ENCODE data around the gene DNER. TPM values are rescaled to one million over a fixed set of nuclear protein-coding genes. Genes with fewer than 3 reads are reported as not detected.

The DNER gene
- total and polyA plus RNA-seq, 4 donors, result 0.01 TPM; not detected in 3

DNA sequence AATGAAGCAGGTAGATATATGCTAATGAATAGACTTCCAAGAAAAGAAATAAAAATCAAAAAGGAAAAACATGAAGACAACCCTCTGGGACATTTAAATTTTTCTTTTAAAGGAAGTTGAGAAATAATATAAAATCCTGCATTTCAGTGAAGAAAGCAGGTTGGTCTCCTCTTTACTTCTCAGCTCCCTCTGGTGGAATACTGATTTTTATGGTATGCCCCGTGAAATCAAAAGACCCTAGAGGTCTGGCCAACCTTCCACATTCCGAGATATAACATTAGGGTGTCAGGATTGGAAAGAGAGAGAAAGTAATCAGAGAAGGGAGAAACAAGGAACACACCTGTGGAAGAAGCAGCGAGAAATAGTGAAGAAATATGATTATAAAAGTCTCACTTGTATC lies 72.7 kb downstream of the DNER start:
- no peaks in the 10 kb centered on the region for H3K9me3 ChIP-seq (ENCODE audit: control insufficient read depth in 4 of 4, low read length in 3 of 4)
- WGBS, result 71% methylated on average over 3 of the region's 3 CpGs
- H3K36me3 ChIP-seq (ENCODE audit: control insufficient read depth in 4 of 4, insufficient read depth in 3 of 4, low read depth in 1 of 4, low read length in 3 of 4), result no peaks in the 10 kb centered on the region
- H3K27me3 ChIP-seq (ENCODE audit: control insufficient read depth in 4 of 4, insufficient read depth in 4 of 4, low read length in 3 of 4), result no peaks in the 10 kb centered on the region
- H3K4me3 ChIP-seq (ENCODE audit: low read depth in 1 of 3, low read length in 3 of 3), result no peak overlapping the region
- no peak overlapping the region for H3K9ac ChIP-seq (ENCODE audit: low read depth in 1 of 2, low read length in 2 of 2)
- TF ChIP-seq FOXA2 (IDR thresholded peaks at IDR 0.05), result no peak
- TF ChIP-seq, protein P1, sequence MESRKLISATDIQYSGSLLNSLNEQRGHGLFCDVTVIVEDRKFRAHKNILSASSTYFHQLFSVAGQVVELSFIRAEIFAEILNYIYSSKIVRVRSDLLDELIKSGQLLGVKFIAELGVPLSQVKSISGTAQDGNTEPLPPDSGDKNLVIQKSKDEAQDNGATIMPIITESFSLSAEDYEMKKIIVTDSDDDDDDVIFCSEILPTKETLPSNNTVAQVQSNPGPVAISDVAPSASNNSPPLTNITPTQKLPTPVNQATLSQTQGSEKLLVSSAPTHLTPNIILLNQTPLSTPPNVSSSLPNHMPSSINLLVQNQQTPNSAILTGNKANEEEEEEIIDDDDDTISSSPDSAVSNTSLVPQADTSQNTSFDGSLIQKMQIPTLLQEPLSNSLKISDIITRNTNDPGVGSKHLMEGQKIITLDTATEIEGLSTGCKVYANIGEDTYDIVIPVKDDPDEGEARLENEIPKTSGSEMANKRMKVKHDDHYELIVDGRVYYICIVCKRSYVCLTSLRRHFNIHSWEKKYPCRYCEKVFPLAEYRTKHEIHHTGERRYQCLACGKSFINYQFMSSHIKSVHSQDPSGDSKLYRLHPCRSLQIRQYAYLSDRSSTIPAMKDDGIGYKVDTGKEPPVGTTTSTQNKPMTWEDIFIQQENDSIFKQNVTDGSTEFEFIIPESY (IDR thresholded peaks at IDR 0.05), result no peak
- TF ChIP-seq, protein P2, sequence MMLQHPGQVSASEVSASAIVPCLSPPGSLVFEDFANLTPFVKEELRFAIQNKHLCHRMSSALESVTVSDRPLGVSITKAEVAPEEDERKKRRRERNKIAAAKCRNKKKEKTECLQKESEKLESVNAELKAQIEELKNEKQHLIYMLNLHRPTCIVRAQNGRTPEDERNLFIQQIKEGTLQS (IDR thresholded peaks at IDR 0.05), result no peak
- no peaks in the 10 kb centered on the region for H3K4me1 ChIP-seq (ENCODE audit: control insufficient read depth in 4 of 4, insufficient read depth in 4 of 4, low read length in 3 of 4)
- no peak for DNase-seq (ENCODE audit: low spot score)
- H3K27ac ChIP-seq (ENCODE audit: low read depth in 1 of 2, low read length in 2 of 2), result no peak overlapping the region

DNA sequence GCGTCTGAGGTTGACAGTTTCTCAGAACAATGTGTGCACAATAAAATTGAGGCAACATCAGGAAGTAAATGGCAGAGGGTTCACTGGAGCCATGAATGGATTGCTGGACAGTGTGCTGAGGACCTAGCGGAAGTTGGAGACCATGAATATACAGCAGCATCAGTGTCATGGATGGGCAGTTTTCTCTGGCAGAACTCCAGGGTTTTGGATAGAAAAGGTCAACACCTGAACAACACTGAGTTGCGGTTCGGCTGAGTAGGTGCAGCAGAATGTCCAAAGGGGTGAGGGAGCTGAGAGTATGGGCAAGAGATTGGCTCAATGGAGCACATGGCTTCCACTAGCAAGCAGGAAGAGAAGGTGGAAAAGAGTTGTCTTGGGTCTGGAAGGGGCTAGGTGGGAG lies 73.7 kb downstream of the DNER start:
- no peak for TF ChIP-seq HNF4G (IDR thresholded peaks at IDR 0.05)
- no peak for TF ChIP-seq SP1 (IDR thresholded peaks at IDR 0.05)
- no peak for TF ChIP-seq TAF1 (conservative IDR thresholded peaks at IDR 0.05)
- TF ChIP-seq YY1 (IDR thresholded peaks at IDR 0.05), result no peak
- TF ChIP-seq, protein P1 (IDR thresholded peaks at IDR 0.05), result no peak
- H3K27me3 ChIP-seq (ENCODE audit: control insufficient read depth in 4 of 4, insufficient read depth in 4 of 4, low read length in 3 of 4), result no peaks in the 10 kb centered on the region
- H3K36me3 ChIP-seq (ENCODE audit: control insufficient read depth in 4 of 4, insufficient read depth in 3 of 4, low read depth in 1 of 4, low read length in 3 of 4), result no peaks in the 10 kb centered on the region
- no peak overlapping the region for H3K27ac ChIP-seq (ENCODE audit: low read depth in 1 of 2, low read length in 2 of 2)
- no peak for DNase-seq (ENCODE audit: low spot score)
- H3K4me3 ChIP-seq (ENCODE audit: low read depth in 1 of 3, low read length in 3 of 3), result no peak overlapping the region
- H3K4me1 ChIP-seq (ENCODE audit: control insufficient read depth in 4 of 4, insufficient read depth in 4 of 4, low read length in 3 of 4), result no peaks in the 10 kb centered on the region
- H3K9me3 ChIP-seq (ENCODE audit: control insufficient read depth in 4 of 4, low read length in 3 of 4), result no peaks in the 10 kb centered on the region
- no peak overlapping the region for H3K9ac ChIP-seq (ENCODE audit: low read depth in 1 of 2, low read length in 2 of 2)
- WGBS, result 94% methylated on average over 4 of the region's 4 CpGs

DNA sequence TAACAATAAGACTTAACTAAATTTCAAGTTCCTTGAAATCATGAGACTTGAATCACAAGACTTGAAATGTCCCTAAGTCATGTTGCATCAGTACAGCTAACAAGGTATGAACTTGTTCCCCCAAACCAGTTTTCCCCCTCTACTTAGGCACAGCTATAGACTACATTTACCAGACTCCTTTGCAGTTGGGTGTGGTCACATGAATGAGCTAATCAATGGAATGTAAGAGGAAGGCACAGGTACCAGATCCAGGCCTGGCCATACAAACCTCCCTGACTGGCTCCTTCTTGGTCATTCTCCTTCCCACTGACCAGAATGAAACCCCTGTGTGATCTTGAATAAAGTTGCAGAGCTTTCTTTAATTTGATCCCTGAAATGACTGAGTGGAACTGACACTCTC lies 77.8 kb downstream of the DNER start:
- no peak overlapping the region for H3K9ac ChIP-seq (ENCODE audit: low read depth in 1 of 2, low read length in 2 of 2)
- H3K27ac ChIP-seq (ENCODE audit: low read depth in 1 of 2, low read length in 2 of 2), result no peak overlapping the region
- no peaks in the 10 kb centered on the region for H3K9me3 ChIP-seq (ENCODE audit: control insufficient read depth in 4 of 4, low read length in 3 of 4)
- H3K4me1 ChIP-seq (ENCODE audit: control insufficient read depth in 4 of 4, insufficient read depth in 4 of 4, low read length in 3 of 4), result no peaks in the 10 kb centered on the region
- no peak for DNase-seq (ENCODE audit: low spot score)
- TF ChIP-seq FOXA2 (IDR thresholded peaks at IDR 0.05), result no peak
- TF ChIP-seq, protein P3, sequence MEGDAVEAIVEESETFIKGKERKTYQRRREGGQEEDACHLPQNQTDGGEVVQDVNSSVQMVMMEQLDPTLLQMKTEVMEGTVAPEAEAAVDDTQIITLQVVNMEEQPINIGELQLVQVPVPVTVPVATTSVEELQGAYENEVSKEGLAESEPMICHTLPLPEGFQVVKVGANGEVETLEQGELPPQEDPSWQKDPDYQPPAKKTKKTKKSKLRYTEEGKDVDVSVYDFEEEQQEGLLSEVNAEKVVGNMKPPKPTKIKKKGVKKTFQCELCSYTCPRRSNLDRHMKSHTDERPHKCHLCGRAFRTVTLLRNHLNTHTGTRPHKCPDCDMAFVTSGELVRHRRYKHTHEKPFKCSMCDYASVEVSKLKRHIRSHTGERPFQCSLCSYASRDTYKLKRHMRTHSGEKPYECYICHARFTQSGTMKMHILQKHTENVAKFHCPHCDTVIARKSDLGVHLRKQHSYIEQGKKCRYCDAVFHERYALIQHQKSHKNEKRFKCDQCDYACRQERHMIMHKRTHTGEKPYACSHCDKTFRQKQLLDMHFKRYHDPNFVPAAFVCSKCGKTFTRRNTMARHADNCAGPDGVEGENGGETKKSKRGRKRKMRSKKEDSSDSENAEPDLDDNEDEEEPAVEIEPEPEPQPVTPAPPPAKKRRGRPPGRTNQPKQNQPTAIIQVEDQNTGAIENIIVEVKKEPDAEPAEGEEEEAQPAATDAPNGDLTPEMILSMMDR (IDR thresholded peaks at IDR 0.05; ENCODE audit: low read depth, low read length, missing input control), result no peak
- no peak for TF ChIP-seq RAD21 (IDR thresholded peaks at IDR 0.05)
- TF ChIP-seq FOXA1 (IDR thresholded peaks at IDR 0.05), result no peak
- TF ChIP-seq, protein P4, sequence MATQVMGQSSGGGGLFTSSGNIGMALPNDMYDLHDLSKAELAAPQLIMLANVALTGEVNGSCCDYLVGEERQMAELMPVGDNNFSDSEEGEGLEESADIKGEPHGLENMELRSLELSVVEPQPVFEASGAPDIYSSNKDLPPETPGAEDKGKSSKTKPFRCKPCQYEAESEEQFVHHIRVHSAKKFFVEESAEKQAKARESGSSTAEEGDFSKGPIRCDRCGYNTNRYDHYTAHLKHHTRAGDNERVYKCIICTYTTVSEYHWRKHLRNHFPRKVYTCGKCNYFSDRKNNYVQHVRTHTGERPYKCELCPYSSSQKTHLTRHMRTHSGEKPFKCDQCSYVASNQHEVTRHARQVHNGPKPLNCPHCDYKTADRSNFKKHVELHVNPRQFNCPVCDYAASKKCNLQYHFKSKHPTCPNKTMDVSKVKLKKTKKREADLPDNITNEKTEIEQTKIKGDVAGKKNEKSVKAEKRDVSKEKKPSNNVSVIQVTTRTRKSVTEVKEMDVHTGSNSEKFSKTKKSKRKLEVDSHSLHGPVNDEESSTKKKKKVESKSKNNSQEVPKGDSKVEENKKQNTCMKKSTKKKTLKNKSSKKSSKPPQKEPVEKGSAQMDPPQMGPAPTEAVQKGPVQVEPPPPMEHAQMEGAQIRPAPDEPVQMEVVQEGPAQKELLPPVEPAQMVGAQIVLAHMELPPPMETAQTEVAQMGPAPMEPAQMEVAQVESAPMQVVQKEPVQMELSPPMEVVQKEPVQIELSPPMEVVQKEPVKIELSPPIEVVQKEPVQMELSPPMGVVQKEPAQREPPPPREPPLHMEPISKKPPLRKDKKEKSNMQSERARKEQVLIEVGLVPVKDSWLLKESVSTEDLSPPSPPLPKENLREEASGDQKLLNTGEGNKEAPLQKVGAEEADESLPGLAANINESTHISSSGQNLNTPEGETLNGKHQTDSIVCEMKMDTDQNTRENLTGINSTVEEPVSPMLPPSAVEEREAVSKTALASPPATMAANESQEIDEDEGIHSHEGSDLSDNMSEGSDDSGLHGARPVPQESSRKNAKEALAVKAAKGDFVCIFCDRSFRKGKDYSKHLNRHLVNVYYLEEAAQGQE (IDR thresholded peaks at IDR 0.05), result no peak
- H3K4me3 ChIP-seq (ENCODE audit: low read depth in 1 of 3, low read length in 3 of 3), result no peak overlapping the region
- H3K36me3 ChIP-seq (ENCODE audit: control insufficient read depth in 4 of 4, insufficient read depth in 3 of 4, low read depth in 1 of 4, low read length in 3 of 4), result no peaks in the 10 kb centered on the region
- no peaks in the 10 kb centered on the region for H3K27me3 ChIP-seq (ENCODE audit: control insufficient read depth in 4 of 4, insufficient read depth in 4 of 4, low read length in 3 of 4)
